GM19099 (cell line): ENCODE data around the gene TSLP.

ENCODE experiments used
- POLR2A ChIP-seq: IDR thresholded peaks from 3 replicates; pipeline ENCODE4 v1.6.1; 2011; ENCODE audit warnings: low read depth; ENCODE audit not compliant: insufficient read length; ENCODE audit errors: extremely low read depth

Gene TSLP

GRCh38 chr5:111124793-111125192 is 53.3 kb downstream of the TSLP start:
- TF ChIP-seq POLR2A: no peak

GRCh38 chr5:111126896-111127295 is 55.4 kb downstream of the TSLP start:
- no peak for TF ChIP-seq POLR2A
